Measurements from ENCODE around the gene TIMP4. TPM values are rescaled to one million over a fixed set of nuclear protein-coding genes. Genes with fewer than 3 reads are reported as not detected.

TIMP4 gene
- 5.0 and 5.4 TPM in 2 replicates for total RNA-seq
- long read RNA-seq, transcript TIMP4-201 (5 exons, 1,650 nt) = major isoform, 12 of 12 reads
- long read RNA-seq, partial matches to known transcripts = 0 of 12 reads
- long read RNA-seq, other reads (novel, unspliced or antisense) = 0 of 12 reads

GRCh38 chr3:12158387-12159226 lies at the start of gene TIMP4:
Gene TIMP4 (minus strand): TSS chr3:12158912. CDS start chr3:12158840, 72 bp downstream.
- no peaks in the 10 kb centered on the region for H3K36me3 Mint-ChIP-seq (ENCODE audit: unreplicated experiment)
- no peaks in the 10 kb centered on the region for H3K27me3 Mint-ChIP-seq (ENCODE audit: unreplicated experiment)
- H3K27ac Mint-ChIP-seq (ENCODE audit: unreplicated experiment) = peak within 1 kb of the TSS; percentile 86

GRCh38 chr3:12205171-12205570 lies 46.5 kb upstream of the TIMP4 start:
- TF ChIP-seq CTCF (IDR thresholded peaks at IDR 0.05) = no peak
- H3K27ac Mint-ChIP-seq (ENCODE audit: unreplicated experiment) = no peak overlapping the region
- H3K4me1 Mint-ChIP-seq (ENCODE audit: unreplicated experiment) = no peaks in the 10 kb centered on the region
- no peaks in the 10 kb centered on the region for H3K36me3 Mint-ChIP-seq (ENCODE audit: unreplicated experiment)
- DNase-seq (ENCODE audit: extremely low spot score, unreplicated experiment) = no peak
- no peak overlapping the region for H3K4me3 Mint-ChIP-seq (ENCODE audit: unreplicated experiment)
- peaks cover 11% of the 10 kb centered on the region for H3K27me3 Mint-ChIP-seq (ENCODE audit: unreplicated experiment)
- peaks cover 8% of the 10 kb centered on the region for H3K9me3 Mint-ChIP-seq (ENCODE audit: unreplicated experiment)

More at GRCh38 chr3:12158387-12159226, at the start of gene TIMP4:
- DNase-seq (ENCODE audit: extremely low spot score, unreplicated experiment) = peak; percentile 85
- H3K9me3 Mint-ChIP-seq (ENCODE audit: unreplicated experiment) = no peaks in the 10 kb centered on the region
- H3K4me3 Mint-ChIP-seq (ENCODE audit: unreplicated experiment) = peak within 1 kb of the TSS; percentile 50
- H3K4me1 Mint-ChIP-seq (ENCODE audit: unreplicated experiment) = peaks cover 28% of the 10 kb centered on the region
- no peak for TF ChIP-seq CTCF (IDR thresholded peaks at IDR 0.05)

- H3K4me3 Mint-ChIP-seq (ENCODE audit: unreplicated experiment) = no peak overlapping the region
- H3K9me3 Mint-ChIP-seq (ENCODE audit: unreplicated experiment) = peaks cover 4% of the 10 kb centered on the region
- peaks cover 5% of the 10 kb centered on the region for H3K4me1 Mint-ChIP-seq (ENCODE audit: unreplicated experiment)
- no peaks in the 10 kb centered on the region for H3K36me3 Mint-ChIP-seq (ENCODE audit: unreplicated experiment)
- no peak for TF ChIP-seq CTCF (IDR thresholded peaks at IDR 0.05)
- H3K27me3 Mint-ChIP-seq (ENCODE audit: unreplicated experiment) = no peaks in the 10 kb centered on the region
- DNase-seq (ENCODE audit: extremely low spot score, unreplicated experiment) = no peak
- H3K27ac Mint-ChIP-seq (ENCODE audit: unreplicated experiment) = no peak overlapping the region
Observed at GRCh38 chr3:12201813-12202212, 43.1 kb upstream of the TIMP4 start.

GRCh38 chr3:12198301-12198700 lies 39.6 kb upstream of the TIMP4 start:
- H3K4me1 Mint-ChIP-seq (ENCODE audit: unreplicated experiment) = peaks cover 28% of the 10 kb centered on the region
- no peak overlapping the region for H3K4me3 Mint-ChIP-seq (ENCODE audit: unreplicated experiment)
- H3K27me3 Mint-ChIP-seq (ENCODE audit: unreplicated experiment) = no peaks in the 10 kb centered on the region
- H3K36me3 Mint-ChIP-seq (ENCODE audit: unreplicated experiment) = no peaks in the 10 kb centered on the region
- H3K27ac Mint-ChIP-seq (ENCODE audit: unreplicated experiment) = no peak overlapping the region
- no peak for DNase-seq (ENCODE audit: extremely low spot score, unreplicated experiment)
- H3K9me3 Mint-ChIP-seq (ENCODE audit: unreplicated experiment) = no peaks in the 10 kb centered on the region
- no peak for TF ChIP-seq CTCF (IDR thresholded peaks at IDR 0.05)

- Mint-ChIP-seq H3K36me3 (ENCODE audit: unreplicated experiment) (no peaks in the 10 kb centered on the region), H3K27ac (ENCODE audit: unreplicated experiment) (no peak overlapping the region)
- no peak for DNase-seq (ENCODE audit: extremely low spot score, unreplicated experiment)
Observed at GRCh38 chr3:12197475-12197874, 38.8 kb upstream of the TIMP4 start.

More at GRCh38 chr3:12197475-12197874, 38.8 kb upstream of the TIMP4 start:
- TF ChIP-seq CTCF (IDR thresholded peaks at IDR 0.05) = no peak
- no peak overlapping the region for H3K4me3 Mint-ChIP-seq (ENCODE audit: unreplicated experiment)
- H3K27me3 Mint-ChIP-seq (ENCODE audit: unreplicated experiment) = no peaks in the 10 kb centered on the region
- no peaks in the 10 kb centered on the region for H3K9me3 Mint-ChIP-seq (ENCODE audit: unreplicated experiment)
- peaks cover 36% of the 10 kb centered on the region for H3K4me1 Mint-ChIP-seq (ENCODE audit: unreplicated experiment)
